Measurements from ENCODE around the gene LCT.

- TF ChIP-seq ZNF260 (CRISPR knock-in tag; IDR thresholded peaks at IDR 0.05; ENCODE audit: borderline replicate concordance, low read depth) (no peak), CTCF (CRISPR knock-in tag; IDR thresholded peaks at IDR 0.05) (no peak), ZFP36 (IDR thresholded peaks at IDR 0.05; ENCODE audit: borderline replicate concordance, low read depth, low read length, partially characterized antibody) (no peak)
Measured at GRCh38 chr2:135800513-135801460, 36.2 kb downstream of the LCT start.

Data from HepG2 (cell line).